Keratinocyte (primary cell): Measurements from ENCODE around the gene BCL2L12. TPM values are rescaled to one million over a fixed set of nuclear protein-coding genes. Genes with fewer than 3 reads are reported as not detected.

ENCODE experiments used
- DNase-seq: peaks from one replicate; pipeline ENCODE4 v3.0.0-alpha.2; 2011; ENCODE audit warnings: low read depth, missing footprints, low spot score
- FAIRE-seq: peaks from 2 replicates; lab custom pipeline; 2011; peaks lifted over from hg19 to GRCh38; lab: Jason Lieb, UNC
- H2AFZ ChIP-seq: 2 replicates; pipeline ENCODE4 v1.6.0; 2012; ENCODE audit warnings: low read length, control low read depth, inconsistent platforms; ENCODE audit not compliant: control insufficient read depth
- H3K27ac ChIP-seq: 2 replicates; pipeline ENCODE4 v1.5.1; 2011; ENCODE audit warnings: low read length; ENCODE audit not compliant: control insufficient read depth, insufficient read depth
- H3K27me3 ChIP-seq: 3 replicates; pipeline ENCODE4 v1.6.0; 2011; ENCODE audit warnings: low read length; ENCODE audit not compliant: control insufficient read depth, insufficient read depth; ENCODE audit errors: extremely low read depth
- H3K36me3 ChIP-seq, 2 experiments: 2 replicates in 1 of 2; 3 replicates in 1 of 2; pipeline ENCODE4 v1.5.1; 2011; ENCODE audit warnings: low read length in 2 of 2, mild to moderate bottlenecking in 1 of 2; ENCODE audit not compliant: control insufficient read depth in 2 of 2, insufficient read depth in 2 of 2; ENCODE audit errors: extremely low read depth in 1 of 2
- H3K4me1 ChIP-seq: 3 replicates; pipeline ENCODE4 v1.5.1; 2011; ENCODE audit warnings: low read length; ENCODE audit not compliant: control insufficient read depth, insufficient read depth; ENCODE audit errors: extremely low read depth
- H3K4me2 ChIP-seq: 3 replicates; pipeline ENCODE4 v1.6.0; 2011; ENCODE audit warnings: low read depth, low read length; ENCODE audit not compliant: control insufficient read depth, insufficient read depth; ENCODE audit errors: extremely low read depth
- H3K4me3 ChIP-seq, 3 experiments: fragments of 200-600 bp in 1 of 3; sonication (generic) in 1 of 3; 2 replicates in 2 of 3; 3 replicates in 1 of 3; pipeline ENCODE4 v1.5.1; 2011 to 2016; ENCODE audit warnings: low read length in 3 of 3, mild to moderate bottlenecking in 3 of 3, control low read depth in 2 of 3, inconsistent platforms in 1 of 3, low read depth in 1 of 3, mixed read lengths in 1 of 3, mixed run types in 1 of 3, moderate library complexity in 1 of 3; ENCODE audit not compliant: control insufficient read depth in 2 of 3, insufficient read depth in 2 of 3; ENCODE audit errors: extremely low read depth in 1 of 3
- H3K79me2 ChIP-seq: 2 replicates; pipeline ENCODE4 v1.6.0; 2012; ENCODE audit warnings: low read length; ENCODE audit not compliant: control insufficient read depth, insufficient read depth
- H3K9ac ChIP-seq: 3 replicates; pipeline ENCODE4 v1.6.0; 2011; ENCODE audit warnings: low read length; ENCODE audit not compliant: control insufficient read depth, insufficient read depth; ENCODE audit errors: extremely low read depth
- H3K9me1 ChIP-seq: 3 replicates; pipeline ENCODE4 v1.6.0; 2011; ENCODE audit warnings: low read length; ENCODE audit not compliant: control insufficient read depth, insufficient read depth; ENCODE audit errors: extremely low read depth
- H3K9me3 ChIP-seq: 2 replicates; pipeline ENCODE4 v1.5.1; 2012; ENCODE audit warnings: low read depth, low read length; ENCODE audit not compliant: control insufficient read depth
- H4K20me1 ChIP-seq: 3 replicates; pipeline ENCODE4 v1.6.0; 2011; ENCODE audit warnings: low read length; ENCODE audit not compliant: control insufficient read depth, insufficient read depth; ENCODE audit errors: extremely low read depth
- EZH2 ChIP-seq: IDR thresholded peaks from one replicate; pipeline ENCODE4 v1.6.1; 2012; ENCODE audit warnings: inconsistent platforms, mild to moderate bottlenecking, low read length, moderate library complexity
- dilution Hi-C: fragments of 300-500 bp; cut with MboI; formaldehyde crosslinking; loops from one replicate; pipeline ENCODE4 v1.7.0; 2020; ENCODE audit warnings: low sequenced_read_pairs; ENCODE audit not compliant: extremely low pct_ligation_motif_present
- polyA plus RNA-seq, 5 experiments: library from polyadenylated mRNA; depleted of rRNA in 3 of 5; stranded (reverse) in 3 of 5; stranded (forward) in 1 of 5; unstranded in 1 of 5; fragments of >200 nt; gene quantifications; 1 replicate in 1 of 5; 2 replicates in 3 of 5; 3 replicates in 1 of 5; pipeline versions ENCODE4 v1.2.1 to v1.2.3, GENCODE V29; 2011 to 2012; ENCODE audit warnings: missing spikeins in 2 of 5, low read depth in 1 of 5, low replicate concordance in 1 of 5
- TF ChIP-seq, protein P1 (sequence below), 3 experiments: IDR thresholded peaks in 1 of 3; conservative IDR thresholded peaks in 1 of 3; optimal IDR thresholded peaks in 1 of 3; 2 replicates in 2 of 3; 3 replicates in 1 of 3; pipeline versions ENCODE3 to v1.5.1; 2011; ENCODE audit warnings: low read length in 3 of 3, mild to moderate bottlenecking in 3 of 3, moderate library complexity in 2 of 3, control low read depth in 1 of 3, inconsistent platforms in 1 of 3; ENCODE audit not compliant: insufficient read depth in 2 of 3; ENCODE audit errors: extremely low read depth in 1 of 3

BCL2L12 gene
- polyA plus RNA-seq, 1 donor (not counting 4 experiments of a cell fraction or from before 2014, with no cell fraction given) = 14.8 TPM

GRCh38 chr19:49645592-49645991 is 20.1 kb upstream of the BCL2L12 start:
- no peak overlapping the region for H3K4me2 ChIP-seq
- dilution Hi-C loops = no loop called here
- H2AFZ ChIP-seq = no peak overlapping the region
- H3K27ac ChIP-seq = no peak overlapping the region
- peaks cover 27 to 28% of the 10 kb centered on the region in 2 experiments for H3K36me3 ChIP-seq
- peaks cover 72% of the 10 kb centered on the region for H3K79me2 ChIP-seq
- H3K4me3 ChIP-seq = no peak overlapping the region
- H4K20me1 ChIP-seq = peaks cover 6% of the 10 kb centered on the region
- no peaks in the 10 kb centered on the region for H3K9me1 ChIP-seq
- no peak for FAIRE-seq
- H3K9ac ChIP-seq = no peak overlapping the region
- no peak for TF ChIP-seq EZH2
- TF ChIP-seq, protein P1, sequence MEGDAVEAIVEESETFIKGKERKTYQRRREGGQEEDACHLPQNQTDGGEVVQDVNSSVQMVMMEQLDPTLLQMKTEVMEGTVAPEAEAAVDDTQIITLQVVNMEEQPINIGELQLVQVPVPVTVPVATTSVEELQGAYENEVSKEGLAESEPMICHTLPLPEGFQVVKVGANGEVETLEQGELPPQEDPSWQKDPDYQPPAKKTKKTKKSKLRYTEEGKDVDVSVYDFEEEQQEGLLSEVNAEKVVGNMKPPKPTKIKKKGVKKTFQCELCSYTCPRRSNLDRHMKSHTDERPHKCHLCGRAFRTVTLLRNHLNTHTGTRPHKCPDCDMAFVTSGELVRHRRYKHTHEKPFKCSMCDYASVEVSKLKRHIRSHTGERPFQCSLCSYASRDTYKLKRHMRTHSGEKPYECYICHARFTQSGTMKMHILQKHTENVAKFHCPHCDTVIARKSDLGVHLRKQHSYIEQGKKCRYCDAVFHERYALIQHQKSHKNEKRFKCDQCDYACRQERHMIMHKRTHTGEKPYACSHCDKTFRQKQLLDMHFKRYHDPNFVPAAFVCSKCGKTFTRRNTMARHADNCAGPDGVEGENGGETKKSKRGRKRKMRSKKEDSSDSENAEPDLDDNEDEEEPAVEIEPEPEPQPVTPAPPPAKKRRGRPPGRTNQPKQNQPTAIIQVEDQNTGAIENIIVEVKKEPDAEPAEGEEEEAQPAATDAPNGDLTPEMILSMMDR (optimal IDR thresholded peaks at IDR 0.05 in 1 of 3, IDR thresholded peaks at IDR 0.05 in 1 of 3, conservative IDR thresholded peaks at IDR 0.05 in 1 of 3; ENCODE audit: extremely low read depth in 1 of 3, insufficient read depth in 2 of 3, low read length in 3 of 3) = no peak
- H3K4me1 ChIP-seq = peaks cover 17% of the 10 kb centered on the region
- H3K9me3 ChIP-seq = no peaks in the 10 kb centered on the region
- H3K27me3 ChIP-seq = no peaks in the 10 kb centered on the region
- DNase-seq = no peak

DNA sequence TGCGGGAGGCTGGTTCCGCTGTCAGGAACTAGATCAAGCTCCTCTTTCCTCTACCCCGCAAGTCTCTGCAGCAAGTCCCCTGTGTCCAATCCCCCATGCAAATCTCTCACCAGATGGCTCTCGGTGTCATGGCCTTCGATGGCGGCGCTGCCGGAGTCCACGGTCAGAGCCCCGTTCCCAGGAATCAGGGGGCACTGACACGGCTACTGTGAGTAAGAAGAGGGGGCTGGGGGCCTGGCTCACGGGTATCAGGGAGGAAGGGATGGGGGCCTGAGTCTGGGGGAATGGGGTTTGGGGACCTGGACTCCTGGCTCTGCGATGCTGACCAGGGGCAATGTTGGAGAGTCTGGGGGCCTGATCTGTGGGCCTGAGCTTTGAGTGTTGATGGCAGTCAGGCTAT is 19.7 kb upstream of the BCL2L12 start:
- H2AFZ ChIP-seq = no peak overlapping the region
- no peak for FAIRE-seq
- peaks cover 6% of the 10 kb centered on the region for H4K20me1 ChIP-seq
- H3K4me1 ChIP-seq = peaks cover 15% of the 10 kb centered on the region
- dilution Hi-C loops = no loop called here
- peaks cover 27 to 28% of the 10 kb centered on the region in 2 experiments for H3K36me3 ChIP-seq
- no peaks in the 10 kb centered on the region for H3K9me3 ChIP-seq
- no peaks in the 10 kb centered on the region for H3K27me3 ChIP-seq
- H3K9me1 ChIP-seq = no peaks in the 10 kb centered on the region
- no peak overlapping the region for H3K9ac ChIP-seq
- H3K4me2 ChIP-seq = no peak overlapping the region
- TF ChIP-seq, protein P1 (optimal IDR thresholded peaks at IDR 0.05 in 1 of 3, IDR thresholded peaks at IDR 0.05 in 1 of 3, conservative IDR thresholded peaks at IDR 0.05 in 1 of 3; ENCODE audit: extremely low read depth in 1 of 3, insufficient read depth in 2 of 3, low read length in 3 of 3) = no peak
- no peak overlapping the region for H3K4me3 ChIP-seq
- peaks cover 73% of the 10 kb centered on the region for H3K79me2 ChIP-seq
- H3K27ac ChIP-seq = no peak overlapping the region
- no peak for DNase-seq
